Liver (tissue), 9 donors: ENCODE results near the gene SLTM. TPM values are rescaled to one million over a fixed set of nuclear protein-coding genes. Genes with fewer than 3 reads are reported as not detected.

ENCODE experiments used
- DNase-seq: peaks from one replicate; pipeline ENCODE4 v3.0.0-alpha.2; 2017; ENCODE audit warnings: low spot score
- H3K27ac ChIP-seq, 2 donors: one replicate each; pipeline ENCODE4 v1.7.0; 2013; ENCODE audit warnings: inconsistent platforms in 2 of 2, low read length in 2 of 2, control low read depth in 1 of 2, low read depth in 1 of 2, mild to moderate bottlenecking in 1 of 2
- H3K27me3 ChIP-seq, 4 donors: one replicate each; pipeline versions ENCODE4 v1.6.1 to v1.7.0; 2013; ENCODE audit warnings: low read length in 3 of 4, inconsistent platforms in 1 of 4, mild to moderate bottlenecking in 1 of 4, moderate library complexity in 1 of 4; ENCODE audit not compliant: control insufficient read depth in 4 of 4, insufficient read depth in 4 of 4
- H3K36me3 ChIP-seq, 4 donors: one replicate each; pipeline versions ENCODE4 v1.6.1 to v1.7.0; 2013; ENCODE audit warnings: low read length in 3 of 4, mild to moderate bottlenecking in 3 of 4, low read depth in 1 of 4, moderate library complexity in 1 of 4; ENCODE audit not compliant: control insufficient read depth in 4 of 4, insufficient read depth in 3 of 4
- H3K4me1 ChIP-seq, 4 donors: one replicate each; pipeline versions ENCODE4 v1.6.1 to v1.7.0; 2013; ENCODE audit warnings: low read length in 3 of 4, mild to moderate bottlenecking in 3 of 4, moderate library complexity in 1 of 4; ENCODE audit not compliant: control insufficient read depth in 4 of 4, insufficient read depth in 4 of 4
- H3K4me3 ChIP-seq, 3 donors: one replicate each; pipeline versions ENCODE4 v1.6.1 to v1.7.0; 2013; ENCODE audit warnings: low read length in 3 of 3, control low read depth in 1 of 3, low read depth in 1 of 3, mild to moderate bottlenecking in 1 of 3
- H3K9ac ChIP-seq, 2 donors: one replicate each; pipeline ENCODE4 v1.7.0; 2013; ENCODE audit warnings: low read length in 2 of 2, mild to moderate bottlenecking in 2 of 2, moderate library complexity in 2 of 2, control low read depth in 1 of 2, low read depth in 1 of 2
- H3K9me3 ChIP-seq, 4 donors: one replicate each; pipeline versions ENCODE4 v1.6.1 to v1.7.0; 2013; ENCODE audit warnings: low read length in 3 of 4; ENCODE audit not compliant: control insufficient read depth in 4 of 4
- EGR1 ChIP-seq, 2 donors: IDR thresholded peaks; 2 replicates each; pipeline ENCODE4 v1.6.1; 2016 to 2018; ENCODE audit warnings: antibody characterized with exemption in 2 of 2, low read depth in 2 of 2
- FOXA1 ChIP-seq: IDR thresholded peaks from 2 replicates; pipeline ENCODE4 v1.6.1; 2016; ENCODE audit warnings: antibody characterized with exemption
- FOXA2 ChIP-seq: IDR thresholded peaks from 2 replicates; pipeline ENCODE4 v1.6.1; 2016; ENCODE audit warnings: antibody characterized with exemption
- GABPA ChIP-seq, 2 donors: IDR thresholded peaks in 1 of 2; conservative IDR thresholded peaks in 1 of 2; 2 replicates each; pipeline ENCODE4 v1.6.1; 2016; ENCODE audit warnings: antibody characterized with exemption in 2 of 2, mild to moderate bottlenecking in 1 of 2, moderate library complexity in 1 of 2
- HNF4A ChIP-seq, 2 donors: conservative IDR thresholded peaks; 2 replicates each; pipeline ENCODE4 v1.6.1; 2016; ENCODE audit warnings: antibody characterized with exemption in 2 of 2, mild to moderate bottlenecking in 2 of 2
- HNF4G ChIP-seq: IDR thresholded peaks from 2 replicates; pipeline ENCODE4 v1.6.1; 2016; ENCODE audit warnings: antibody characterized with exemption
- JUND ChIP-seq, 2 donors: IDR thresholded peaks; 2 replicates each; pipeline ENCODE4 v1.6.1; 2016; ENCODE audit warnings: antibody characterized with exemption in 2 of 2
- NR2F2 ChIP-seq: IDR thresholded peaks from 2 replicates; pipeline ENCODE4 v1.6.1; 2016; ENCODE audit warnings: antibody characterized with exemption
- RAD21 ChIP-seq, 2 donors: IDR thresholded peaks; 2 replicates each; pipeline ENCODE4 v1.6.1; 2016; ENCODE audit warnings: antibody characterized with exemption in 2 of 2, mild to moderate bottlenecking in 2 of 2
- RXRA ChIP-seq, 2 donors: IDR thresholded peaks; 2 replicates each; pipeline ENCODE4 v1.6.1; 2017 to 2018; ENCODE audit warnings: antibody characterized with exemption in 2 of 2, mild to moderate bottlenecking in 1 of 2
- SP1 ChIP-seq: IDR thresholded peaks from 2 replicates; pipeline ENCODE4 v1.6.1; 2018; ENCODE audit warnings: antibody characterized with exemption, mild to moderate bottlenecking
- TAF1 ChIP-seq: conservative IDR thresholded peaks from 2 replicates; pipeline ENCODE4 v1.6.1; 2016; ENCODE audit warnings: antibody characterized with exemption, mild to moderate bottlenecking
- YY1 ChIP-seq: IDR thresholded peaks from 2 replicates; pipeline ENCODE4 v1.6.1; 2016; ENCODE audit warnings: antibody characterized with exemption, mild to moderate bottlenecking
- WGBS: extraction: QIAGEN DNeasy Blood & Tissue Kit; methylation state at CpG from one replicate; pipeline ENCODE4 v1.1.7; 2013; 5-methylcytosine and 5-hydroxymethylcytosine counted together
- polyA plus RNA-seq, 2 donors: library from polyadenylated mRNA; stranded (reverse) in 1 of 2; unstranded in 1 of 2; fragments of 200-250 nt in 1 of 2; fragments of >200 nt in 1 of 2; fragmentation: Nextera tagmentation in 1 of 2; extraction: Ambion mirVana in 1 of 2; gene quantifications; one replicate each; pipeline versions ENCODE4 v1.2.1 to v1.2.3, GENCODE V29; 2013 to 2015
- total RNA-seq, 2 donors: library from RNA; depleted of rRNA; stranded (reverse); fragments of >200 nt; gene quantifications; one replicate each; pipeline ENCODE4 v1.2.3, GENCODE V29; 2014
- TF ChIP-seq, protein P1 (sequence below): fragments of 150-350 bp; IDR thresholded peaks from 2 replicates; pipeline ENCODE4 v1.5.1; 2017; ENCODE audit warnings: improper control_type of control experiment, low read depth, low read length; ENCODE audit not compliant: missing input control
- TF ChIP-seq, protein P2 (sequence below): IDR thresholded peaks from 2 replicates; pipeline ENCODE4 v1.6.1; 2016; ENCODE audit warnings: antibody characterized with exemption
- TF ChIP-seq, protein P3 (sequence below): IDR thresholded peaks from 2 replicates; pipeline ENCODE4 v1.6.1; 2016; ENCODE audit warnings: antibody characterized with exemption
- TF ChIP-seq, protein P4 (sequence below): IDR thresholded peaks from 2 replicates; pipeline ENCODE4 v1.6.1; 2016; ENCODE audit warnings: antibody characterized with exemption, mild to moderate bottlenecking
- TF ChIP-seq, protein P5 (sequence below): IDR thresholded peaks from 2 replicates; pipeline ENCODE4 v1.6.1; 2016; ENCODE audit warnings: antibody characterized with exemption
- donor health status: healthy.
- donor health status: healthy.
- donor health status: healthy.
- donor health status: healthy.
- donor health status: healthy.

Gene SLTM
- total and polyA plus RNA-seq, 4 donors: 20.4 to 78.1 (median 50.1) TPM

DNA sequence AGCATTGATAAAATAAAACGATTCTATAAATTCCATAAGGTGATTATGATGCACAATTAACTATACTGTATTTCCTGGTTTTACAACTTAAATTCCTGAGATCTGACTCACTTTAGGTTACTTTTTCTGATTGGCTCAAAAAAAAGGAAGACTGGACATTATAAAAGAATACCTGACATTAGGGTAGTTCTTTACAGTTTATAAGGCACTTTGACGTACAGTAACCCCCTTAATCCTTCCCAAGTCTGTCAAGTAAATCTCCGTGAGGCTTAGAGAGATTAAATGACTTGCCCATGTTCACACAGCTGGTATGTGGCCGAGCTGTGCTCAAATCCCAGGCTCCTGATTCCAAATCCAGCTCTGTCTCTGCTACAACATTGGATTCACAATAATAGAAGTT lies 1.0 kb upstream of the SLTM start:
- H3K9ac ChIP-seq: peak overlapping the region in 1 of 2 donors; percentile 94
- WGBS: 84% methylated on average over 4 of the region's 4 CpGs
- peak overlapping the region in 1 of 2 donors; percentile 90 for H3K27ac ChIP-seq
- peak overlapping the region in 2 of 3 donors; percentile 84 to 93 for H3K4me3 ChIP-seq
- H3K4me1 ChIP-seq: peaks cover 2 to 20% (median 15%) of the 10 kb centered on the region in 4 donors
- no peaks in the 10 kb centered on the region for H3K27me3 ChIP-seq
- no peak for TF ChIP-seq RXRA (IDR thresholded peaks at IDR 0.05)
- no peak for TF ChIP-seq FOXA2
- no peak for TF ChIP-seq HNF4G
- TF ChIP-seq TAF1: no peak
- no peak for TF ChIP-seq SP1
- TF ChIP-seq, protein P1, sequence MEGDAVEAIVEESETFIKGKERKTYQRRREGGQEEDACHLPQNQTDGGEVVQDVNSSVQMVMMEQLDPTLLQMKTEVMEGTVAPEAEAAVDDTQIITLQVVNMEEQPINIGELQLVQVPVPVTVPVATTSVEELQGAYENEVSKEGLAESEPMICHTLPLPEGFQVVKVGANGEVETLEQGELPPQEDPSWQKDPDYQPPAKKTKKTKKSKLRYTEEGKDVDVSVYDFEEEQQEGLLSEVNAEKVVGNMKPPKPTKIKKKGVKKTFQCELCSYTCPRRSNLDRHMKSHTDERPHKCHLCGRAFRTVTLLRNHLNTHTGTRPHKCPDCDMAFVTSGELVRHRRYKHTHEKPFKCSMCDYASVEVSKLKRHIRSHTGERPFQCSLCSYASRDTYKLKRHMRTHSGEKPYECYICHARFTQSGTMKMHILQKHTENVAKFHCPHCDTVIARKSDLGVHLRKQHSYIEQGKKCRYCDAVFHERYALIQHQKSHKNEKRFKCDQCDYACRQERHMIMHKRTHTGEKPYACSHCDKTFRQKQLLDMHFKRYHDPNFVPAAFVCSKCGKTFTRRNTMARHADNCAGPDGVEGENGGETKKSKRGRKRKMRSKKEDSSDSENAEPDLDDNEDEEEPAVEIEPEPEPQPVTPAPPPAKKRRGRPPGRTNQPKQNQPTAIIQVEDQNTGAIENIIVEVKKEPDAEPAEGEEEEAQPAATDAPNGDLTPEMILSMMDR: no peak
- no peak for TF ChIP-seq FOXA1
- TF ChIP-seq, protein P2, sequence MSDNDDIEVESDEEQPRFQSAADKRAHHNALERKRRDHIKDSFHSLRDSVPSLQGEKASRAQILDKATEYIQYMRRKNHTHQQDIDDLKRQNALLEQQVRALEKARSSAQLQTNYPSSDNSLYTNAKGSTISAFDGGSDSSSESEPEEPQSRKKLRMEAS: no peak
- TF ChIP-seq, protein P3, sequence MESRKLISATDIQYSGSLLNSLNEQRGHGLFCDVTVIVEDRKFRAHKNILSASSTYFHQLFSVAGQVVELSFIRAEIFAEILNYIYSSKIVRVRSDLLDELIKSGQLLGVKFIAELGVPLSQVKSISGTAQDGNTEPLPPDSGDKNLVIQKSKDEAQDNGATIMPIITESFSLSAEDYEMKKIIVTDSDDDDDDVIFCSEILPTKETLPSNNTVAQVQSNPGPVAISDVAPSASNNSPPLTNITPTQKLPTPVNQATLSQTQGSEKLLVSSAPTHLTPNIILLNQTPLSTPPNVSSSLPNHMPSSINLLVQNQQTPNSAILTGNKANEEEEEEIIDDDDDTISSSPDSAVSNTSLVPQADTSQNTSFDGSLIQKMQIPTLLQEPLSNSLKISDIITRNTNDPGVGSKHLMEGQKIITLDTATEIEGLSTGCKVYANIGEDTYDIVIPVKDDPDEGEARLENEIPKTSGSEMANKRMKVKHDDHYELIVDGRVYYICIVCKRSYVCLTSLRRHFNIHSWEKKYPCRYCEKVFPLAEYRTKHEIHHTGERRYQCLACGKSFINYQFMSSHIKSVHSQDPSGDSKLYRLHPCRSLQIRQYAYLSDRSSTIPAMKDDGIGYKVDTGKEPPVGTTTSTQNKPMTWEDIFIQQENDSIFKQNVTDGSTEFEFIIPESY: no peak
- no peak for TF ChIP-seq YY1
- TF ChIP-seq, protein P4, sequence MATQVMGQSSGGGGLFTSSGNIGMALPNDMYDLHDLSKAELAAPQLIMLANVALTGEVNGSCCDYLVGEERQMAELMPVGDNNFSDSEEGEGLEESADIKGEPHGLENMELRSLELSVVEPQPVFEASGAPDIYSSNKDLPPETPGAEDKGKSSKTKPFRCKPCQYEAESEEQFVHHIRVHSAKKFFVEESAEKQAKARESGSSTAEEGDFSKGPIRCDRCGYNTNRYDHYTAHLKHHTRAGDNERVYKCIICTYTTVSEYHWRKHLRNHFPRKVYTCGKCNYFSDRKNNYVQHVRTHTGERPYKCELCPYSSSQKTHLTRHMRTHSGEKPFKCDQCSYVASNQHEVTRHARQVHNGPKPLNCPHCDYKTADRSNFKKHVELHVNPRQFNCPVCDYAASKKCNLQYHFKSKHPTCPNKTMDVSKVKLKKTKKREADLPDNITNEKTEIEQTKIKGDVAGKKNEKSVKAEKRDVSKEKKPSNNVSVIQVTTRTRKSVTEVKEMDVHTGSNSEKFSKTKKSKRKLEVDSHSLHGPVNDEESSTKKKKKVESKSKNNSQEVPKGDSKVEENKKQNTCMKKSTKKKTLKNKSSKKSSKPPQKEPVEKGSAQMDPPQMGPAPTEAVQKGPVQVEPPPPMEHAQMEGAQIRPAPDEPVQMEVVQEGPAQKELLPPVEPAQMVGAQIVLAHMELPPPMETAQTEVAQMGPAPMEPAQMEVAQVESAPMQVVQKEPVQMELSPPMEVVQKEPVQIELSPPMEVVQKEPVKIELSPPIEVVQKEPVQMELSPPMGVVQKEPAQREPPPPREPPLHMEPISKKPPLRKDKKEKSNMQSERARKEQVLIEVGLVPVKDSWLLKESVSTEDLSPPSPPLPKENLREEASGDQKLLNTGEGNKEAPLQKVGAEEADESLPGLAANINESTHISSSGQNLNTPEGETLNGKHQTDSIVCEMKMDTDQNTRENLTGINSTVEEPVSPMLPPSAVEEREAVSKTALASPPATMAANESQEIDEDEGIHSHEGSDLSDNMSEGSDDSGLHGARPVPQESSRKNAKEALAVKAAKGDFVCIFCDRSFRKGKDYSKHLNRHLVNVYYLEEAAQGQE: no peak
- no peak for TF ChIP-seq JUND (IDR thresholded peaks at IDR 0.05)
- no peak for TF ChIP-seq GABPA (IDR thresholded peaks at IDR 0.05 in 1 of 2, conservative IDR thresholded peaks at IDR 0.05 in 1 of 2)
- no peak for TF ChIP-seq NR2F2
- TF ChIP-seq RAD21 (IDR thresholded peaks at IDR 0.05): no peak
- TF ChIP-seq, protein P5, sequence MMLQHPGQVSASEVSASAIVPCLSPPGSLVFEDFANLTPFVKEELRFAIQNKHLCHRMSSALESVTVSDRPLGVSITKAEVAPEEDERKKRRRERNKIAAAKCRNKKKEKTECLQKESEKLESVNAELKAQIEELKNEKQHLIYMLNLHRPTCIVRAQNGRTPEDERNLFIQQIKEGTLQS: no peak
- no peak for TF ChIP-seq EGR1 (IDR thresholded peaks at IDR 0.05; ENCODE audit: low read depth in 2 of 2)
- no peak for TF ChIP-seq HNF4A (conservative IDR thresholded peaks at IDR 0.05)
- H3K36me3 ChIP-seq: peaks cover 0 to 3% (median 0%) of the 10 kb centered on the region in 4 donors
- H3K9me3 ChIP-seq: no peaks in the 10 kb centered on the region
- no peak for DNase-seq
